Hematopoietic multipotent progenitor cell treated with erythropoietin and hydrocortisone succinate and interleukin-3 and kit ligand, for 17 days (in vitro differentiated cells): ENCODE data around the gene SRSF4.

Source experiments
- DNase-seq: peaks from one replicate; pipeline ENCODE4 v3.0.0-alpha.2; 2015; ENCODE audit warnings: low spot score

SRSF4 gene

GRCh38 chr1:29200906-29201594 is 19.4 kb upstream of the SRSF4 start:
- DNase-seq = no peak

- no peak for DNase-seq
Measured at GRCh38 chr1:29197993-29198392, 16.3 kb upstream of the SRSF4 start.

- peak; percentile 74 for DNase-seq
Measured at GRCh38 chr1:29197590-29197924, 15.9 kb upstream of the SRSF4 start.

- no peak for DNase-seq
Measured at GRCh38 chr1:29196863-29197589, 15.3 kb upstream of the SRSF4 start.

GRCh38 chr1:29195881-29196291 is 14.2 kb upstream of the SRSF4 start:
- no peak for DNase-seq

- no peak for DNase-seq
Measured at GRCh38 chr1:29193879-29194455, 12.3 kb upstream of the SRSF4 start.

GRCh38 chr1:29190718-29191117 is 9.0 kb upstream of the SRSF4 start:
- no peak for DNase-seq

- no peak for DNase-seq
Measured at GRCh38 chr1:29186707-29187106, 5.0 kb upstream of the SRSF4 start.

- no peak for DNase-seq
Measured at GRCh38 chr1:29186252-29186651, 4.6 kb upstream of the SRSF4 start.

- DNase-seq = no peak
Measured at GRCh38 chr1:29183287-29183686, 1.6 kb upstream of the SRSF4 start.

GRCh38 chr1:29180497-29181412 is 945 bp downstream of the SRSF4 start:
- no peak for DNase-seq

- peak; percentile 47 for DNase-seq
Measured at GRCh38 chr1:29179641-29180184, 2.0 kb downstream of the SRSF4 start.

GRCh38 chr1:29177022-29177705 is 4.5 kb downstream of the SRSF4 start:
- DNase-seq = no peak

- DNase-seq = no peak
Measured at GRCh38 chr1:29176576-29176975, 5.1 kb downstream of the SRSF4 start.

GRCh38 chr1:29172415-29172939 is 9.2 kb downstream of the SRSF4 start:
- no peak for DNase-seq

- DNase-seq = no peak
Measured at GRCh38 chr1:29171521-29171920, 10.2 kb downstream of the SRSF4 start.

GRCh38 chr1:29171089-29171488 is 10.6 kb downstream of the SRSF4 start:
- no peak for DNase-seq

GRCh38 chr1:29169976-29170375 is 11.7 kb downstream of the SRSF4 start:
- DNase-seq = no peak

- no peak for DNase-seq
Measured at GRCh38 chr1:29167904-29168303, 13.8 kb downstream of the SRSF4 start.

GRCh38 chr1:29166291-29166878 is 15.3 kb downstream of the SRSF4 start:
- no peak for DNase-seq

GRCh38 chr1:29164588-29164987 is 17.1 kb downstream of the SRSF4 start:
- DNase-seq = no peak
